GM12878 (cell line): ENCODE data around the gene ODC1. TPM values are rescaled to one million over a fixed set of nuclear protein-coding genes. Genes with fewer than 3 reads are reported as not detected.

Experiments used
- ATAC-seq: fragments of 200-7000 bp; cut with Tn5 transposase; 3 replicates; pipeline ENCODE4 v1.9.1; 2020; ENCODE audit warnings: mild to moderate bottlenecking, moderate library complexity
- BruUV-seq: library from RNA; stranded (reverse); fragments of 400-500 nt; replicated peaks from 2 replicates; lab custom pipeline; 2021; lab: Mats Ljungman, UMichigan
- CTCF ChIA-PET: fragments of 300-600 bp; sonication (Branson Sonifier 250); formaldehyde crosslinking; extraction: SDS; loops from one replicate; lab custom pipeline; 2021; ENCODE audit warnings: inconsistent platforms; lab: Yijun Ruan, JAX
- POLR2A ChIA-PET: fragments of 350-600 bp; formaldehyde crosslinking; extraction: SDS; loops from one replicate; lab custom pipeline; 2021; ENCODE audit warnings: inconsistent platforms; lab: Charles Lee
- RAD21 ChIA-PET: fragments of 300-600 bp; sonication (Branson Sonifier 250); formaldehyde crosslinking; loops from one replicate; lab custom pipeline; 2023; ENCODE audit warnings: antibody characterized with exemption; ENCODE audit not compliant: unreplicated experiment; lab: Charles Lee
- SMC1A ChIA-PET: fragments of 300-600 bp; sonication (Branson Sonifier 250); formaldehyde crosslinking; loops from one replicate; lab custom pipeline; 2023; ENCODE audit not compliant: unreplicated experiment, uncharacterized antibody; lab: Charles Lee
- DNase-seq: peaks from one replicate; pipeline ENCODE4 v3.0.0-alpha.2; 2011; ENCODE audit warnings: low read depth, low spot score
- FAIRE-seq: peaks from 3 replicates; lab custom pipeline; 2011; peaks lifted over from hg19 to GRCh38; lab: Jason Lieb, UNC
- H2AFZ ChIP-seq: 2 replicates; pipeline ENCODE4 v1.6.0; 2011; ENCODE audit warnings: low read depth, low read length, control low read depth; ENCODE audit not compliant: control insufficient read depth
- H3K27ac ChIP-seq: 2 replicates; pipeline ENCODE4 v1.5.1; 2011; ENCODE audit warnings: control low read depth; ENCODE audit not compliant: control insufficient read depth, insufficient read depth
- H3K27me3 ChIP-seq, 2 experiments: replicated peaks in 1 of 2; 2 replicates each; pipeline versions ENCODE4 v1.6.0 to v1.6.1; 2011; ENCODE audit warnings: low read length in 1 of 2; ENCODE audit not compliant: control insufficient read depth in 2 of 2, insufficient read depth in 2 of 2
- H3K36me3 ChIP-seq, 2 experiments: 2 replicates each; pipeline ENCODE4 v1.5.1; 2011; ENCODE audit warnings: low read length in 1 of 2; ENCODE audit not compliant: control insufficient read depth in 2 of 2, insufficient read depth in 2 of 2
- H3K4me1 ChIP-seq: 2 replicates; pipeline ENCODE4 v1.6.1; 2011; ENCODE audit warnings: mild to moderate bottlenecking, low read length, moderate library complexity, mixed read lengths; ENCODE audit not compliant: control insufficient read depth, insufficient read depth
- H3K4me2 ChIP-seq: 2 replicates; pipeline ENCODE4 v1.6.0; 2011; ENCODE audit warnings: control low read depth; ENCODE audit not compliant: control insufficient read depth, insufficient read depth
- H3K4me3 ChIP-seq: fragments of 200-600 bp; sonication (generic); 2 replicates; pipeline ENCODE4 v1.5.1; 2016
- H3K79me2 ChIP-seq: 2 replicates; pipeline ENCODE4 v1.6.0; 2011; ENCODE audit warnings: low read length; ENCODE audit not compliant: control insufficient read depth, insufficient read depth
- H3K9ac ChIP-seq: 2 replicates; pipeline ENCODE4 v1.8.0; 2011; ENCODE audit warnings: low read length, control low read depth, mixed read lengths; ENCODE audit not compliant: control insufficient read depth, insufficient read depth
- H3K9me3 ChIP-seq: replicated peaks from 3 replicates; pipeline ENCODE4 v1.5.1; 2011; ENCODE audit warnings: mild to moderate bottlenecking, low read length; ENCODE audit not compliant: control insufficient read depth, insufficient read depth
- H4K20me1 ChIP-seq: 2 replicates; pipeline ENCODE4 v1.6.0; 2011; ENCODE audit not compliant: control insufficient read depth, insufficient read depth
- MXI1 ChIP-seq: fragments of 150-350 bp; IDR thresholded peaks from 2 replicates; pipeline ENCODE4 v1.6.1; 2011; ENCODE audit warnings: low read depth, mild to moderate bottlenecking, inconsistent platforms, low read length, improper control_type of control experiment
- SPI1 ChIP-seq: IDR thresholded peaks from 2 replicates; pipeline ENCODE4 v1.6.1; 2011; ENCODE audit warnings: low read depth, mild to moderate bottlenecking, low read length, moderate library complexity, borderline replicate concordance; ENCODE audit not compliant: insufficient read depth
- WGBS: methylation state at CpG from one replicate; pipeline ENCODE4 v1.1.6; 2016; ENCODE audit warnings: low lambda C conversion rate; ENCODE audit not compliant: insufficient replicate concordance, insufficient coverage; ENCODE audit errors: missing lambda C conversion rate; 5-methylcytosine and 5-hydroxymethylcytosine counted together
- in situ Hi-C: fragments of 300-500 bp; cut with MboI; formaldehyde crosslinking; loops from 9 replicates; pipeline ENCODE4 v1.14.3; 2018; ENCODE audit warnings: mixed read lengths
- intact Hi-C: fragments of 100-400 bp; cut with micrococcal nuclease; formaldehyde crosslinking; loops from one replicate; pipeline ENCODE4 v1.14.2; 2022; ENCODE audit not compliant: unreplicated experiment
- polyA plus RNA-seq, 11 experiments: library from polyadenylated mRNA; depleted of rRNA in 4 of 11; unstranded in 6 of 11; stranded (reverse) in 5 of 11; fragments of >200 nt; fragmentation: Nextera tagmentation in 4 of 11; fragmentation: Illumina TruSeq in 1 of 11; extraction: Ambion mirVana in 4 of 11; extraction: Trizol in 1 of 11; gene quantifications; 1 replicate in 1 of 11; 2 replicates in 10 of 11; pipeline versions ENCODE4 v1.2.1 to v1.2.3, GENCODE V29; 2011 to 2016; ENCODE audit warnings: inconsistent platforms in 2 of 11, missing spikeins in 2 of 11, low read depth in 1 of 11
- small RNA-seq: library from RNA; depleted of rRNA; stranded (forward); fragments of <200 nt; gene quantifications from one replicate; pipeline ENCODE3, GENCODE V24; 2014
- total RNA-seq, 4 experiments: library from RNA; depleted of rRNA in 3 of 4; stranded (reverse); fragments of >200 nt in 3 of 4; fragmentation: Illumina TruSeq in 1 of 4; extraction: Trizol in 1 of 4; gene quantifications; 2 replicates each; pipeline versions ENCODE4 v1.2.1 to v1.2.3, GENCODE V29; 2013 to 2021

Gene ODC1
- total and polyA plus RNA-seq, 10 of the 15 experiments (the other 5 are each of a cell fraction or from before 2014, with no cell fraction given), result 68.5 to 441 (median 340) TPM

- SMC1A ChIA-PET, result no interaction called here
- intact Hi-C loops, result no loop called here
- no peak overlapping the region for H3K4me3 ChIP-seq
- no peak overlapping the region for H2AFZ ChIP-seq
- BruUV-seq, result no TSS peak
- ATAC-seq (no peak), DNase-seq (no peak), FAIRE-seq (no peak)
- RAD21 ChIA-PET, result no interaction called here
- no peaks in the 10 kb centered on the region for H3K79me2 ChIP-seq
- in situ Hi-C loops, result no loop called here
- 6% methylated on average over 6 of the region's 6 CpGs for WGBS
- CTCF ChIA-PET, result interaction anchor here (1.2 kb wide), 1 partner anchor 124 kb away, joined by 3 read pairs; no protein-coding TSS in a partner anchor
- H3K4me2 ChIP-seq, result no peak overlapping the region
- H3K27ac ChIP-seq, result no peak overlapping the region
- H4K20me1 ChIP-seq, result no peaks in the 10 kb centered on the region; the same call in 1 of the 2 replicates
- TF ChIP-seq MXI1 (no peak), SPI1 (peak; percentile 55; the same call in 1 of the 2 replicates)
- H3K9ac ChIP-seq, result no peak overlapping the region
- no peaks in the 10 kb centered on the region for H3K36me3 ChIP-seq
- H3K4me1 ChIP-seq, result no peaks in the 10 kb centered on the region
- POLR2A ChIA-PET, result interaction anchor here (0.8 kb wide), 1 partner anchor 12 kb away, joined by 3 read pairs; no protein-coding TSS in a partner anchor
- no peaks in the 10 kb centered on the region for H3K27me3 ChIP-seq
- H3K9me3 ChIP-seq, result no peaks in the 10 kb centered on the region
Measured at GRCh38 chr2:10390369-10390801, 57.7 kb downstream of the ODC1 start.

Small RNAs within 50 kb of the gene (small RNA-seq; reads per million reads assigned to genes)
- 7.8 reads per million, percentile 93 among the genes with 10 or more reads in this experiment for gene SNORA80B

Other genes with a start within 250 kb of the ODC1 start
- gene HPCAL1, start 145.4 kb downstream of the ODC1 start, total RNA-seq (2014; rRNA removed), result 7.4 and 8.1 TPM in 2 replicates
- gene HPCAL1, start 145.4 kb downstream of the ODC1 start, total RNA-seq (2014; rRNA removed; fragmentation: Illumina TruSeq; extraction: Trizol), result 2.1 and 3.0 TPM in 2 replicates
- 10.0 and 10.8 TPM in 2 replicates for gene HPCAL1, start 145.4 kb downstream of the ODC1 start, total RNA-seq (2021)
- 6.8 and 12.8 TPM in 2 replicates for gene HPCAL1, start 145.4 kb downstream of the ODC1 start, polyA plus RNA-seq (2011; rRNA removed)
- gene HPCAL1, start 145.4 kb downstream of the ODC1 start, polyA plus RNA-seq (2014; fragmentation: Illumina TruSeq; extraction: Trizol), result 0.62 and 3.1 TPM in 2 replicates
- 1 to 10 TPM in 1 of 2 experiments, under 1 TPM in 1; 0.40 to 1.3 TPM for gene HPCAL1, start 145.4 kb downstream of the ODC1 start, polyA plus RNA-seq (2014; fragmentation: Nextera tagmentation; extraction: Ambion mirVana)
- 8.7 and 9.4 TPM in 2 replicates for gene HPCAL1, start 145.4 kb downstream of the ODC1 start, polyA plus RNA-seq (2014; rRNA removed)
- 1 to 10 TPM; 7.8 to 8.6 TPM for gene HPCAL1, start 145.4 kb downstream of the ODC1 start, polyA plus RNA-seq (2016; fragmentation: Nextera tagmentation; extraction: Ambion mirVana)
- gene NOL10, start 241.6 kb upstream of the ODC1 start, total RNA-seq (2014; rRNA removed), result 30.8 and 31.5 TPM in 2 replicates
- 35.4 and 38.6 TPM in 2 replicates for gene NOL10, start 241.6 kb upstream of the ODC1 start, total RNA-seq (2014; rRNA removed; fragmentation: Illumina TruSeq; extraction: Trizol)
- gene NOL10, start 241.6 kb upstream of the ODC1 start, total RNA-seq (2021), result 25.7 and 29.2 TPM in 2 replicates
- 36.6 and 39.3 TPM in 2 replicates for gene NOL10, start 241.6 kb upstream of the ODC1 start, polyA plus RNA-seq (2011; rRNA removed)
- 37.9 and 45.2 TPM in 2 replicates for gene NOL10, start 241.6 kb upstream of the ODC1 start, polyA plus RNA-seq (2014; fragmentation: Illumina TruSeq; extraction: Trizol)
- 10 to 100 TPM; 21.2 to 22.7 TPM for gene NOL10, start 241.6 kb upstream of the ODC1 start, polyA plus RNA-seq (2014; fragmentation: Nextera tagmentation; extraction: Ambion mirVana)
- 20.8 and 23.4 TPM in 2 replicates for gene NOL10, start 241.6 kb upstream of the ODC1 start, polyA plus RNA-seq (2014; rRNA removed)
- gene NOL10, start 241.6 kb upstream of the ODC1 start, polyA plus RNA-seq (2016; fragmentation: Nextera tagmentation; extraction: Ambion mirVana), result 10 to 100 TPM; 42.9 to 44.5 TPM